ENCODE measurements around the gene ALDH4A1. TPM values are rescaled to one million over a fixed set of nuclear protein-coding genes. Genes with fewer than 3 reads are reported as not detected.
A peak's percentile ranks its signal among the peaks of the same experiment; 100 is the strongest.

The ALDH4A1 gene
- total RNA-seq, 2 experiments from 2014 or later = 3.3 to 3.7 TPM

GRCh38 chr1:18884419-18884717 lies 18.0 kb downstream of the ALDH4A1 start:
- no peak overlapping the region for H3K27ac Mint-ChIP-seq
- H3K36me3 Mint-ChIP-seq (ENCODE audit: low read depth) = no peaks in the 10 kb centered on the region
- H3K4me1 Mint-ChIP-seq = no peaks in the 10 kb centered on the region
- no peaks in the 10 kb centered on the region for H3K27me3 Mint-ChIP-seq
- no peak for DNase-seq
- ChIA-PET POLR2A (no interaction called here), CTCF (interaction anchor here (0.8 to 2.1 kb wide), 19 partner anchors 9 to 356 kb away, joined by 3 to 16 read pairs (median 7); partner anchors contain the start of gene ALDH4A1)
- H3K4me3 Mint-ChIP-seq = no peak overlapping the region
- no peaks in the 10 kb centered on the region for H3K9me3 Mint-ChIP-seq

GRCh38 chr1:18883636-18884418 lies 18.5 kb downstream of the ALDH4A1 start:
- Mint-ChIP-seq H3K9me3 (no peaks in the 10 kb centered on the region), H3K4me1 (no peaks in the 10 kb centered on the region), H3K4me3 (no peak overlapping the region), H3K36me3 (ENCODE audit: low read depth) (no peaks in the 10 kb centered on the region), H3K27me3 (no peaks in the 10 kb centered on the region), H3K27ac (no peak overlapping the region)
- peak; percentile 72 for DNase-seq
- CTCF ChIA-PET = interaction anchor here (0.8 to 2.1 kb wide), 18 partner anchors 9 to 357 kb away, joined by 3 to 16 read pairs (median 7); partner anchors contain the start of gene ALDH4A1
- POLR2A ChIA-PET = no interaction called here

DNA sequence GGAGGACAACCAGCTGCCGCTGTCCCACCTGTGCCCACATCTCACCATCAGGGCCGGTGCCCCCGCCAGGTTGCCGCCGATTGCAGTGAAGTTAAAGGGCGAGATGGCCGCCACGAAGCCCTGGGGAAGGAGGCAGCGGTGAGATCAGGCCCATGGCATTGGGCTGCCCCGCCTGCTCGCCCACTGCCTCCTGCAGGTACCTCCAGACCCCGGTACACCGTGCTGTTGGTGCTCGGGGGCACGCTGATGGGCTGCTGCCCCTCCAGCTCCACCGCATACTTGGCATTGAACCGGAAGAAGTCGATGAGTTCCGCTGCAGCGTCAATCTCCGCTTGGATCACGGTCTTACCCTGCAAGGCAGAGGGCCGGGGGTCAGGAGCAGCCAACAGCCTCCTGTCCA lies 19.3 kb downstream of the ALDH4A1 start:
- Mint-ChIP-seq H3K27ac (no peak overlapping the region), H3K36me3 (ENCODE audit: low read depth) (no peaks in the 10 kb centered on the region), H3K4me1 (no peaks in the 10 kb centered on the region), H3K27me3 (no peaks in the 10 kb centered on the region), H3K4me3 (no peak overlapping the region), H3K9me3 (no peaks in the 10 kb centered on the region)
- DNase-seq = no peak
- POLR2A ChIA-PET = no interaction called here
- CTCF ChIA-PET = interaction anchor here (1.6 to 2.1 kb wide), 5 partner anchors 10 to 358 kb away, joined by 5 to 14 read pairs (median 8); no protein-coding TSS in a partner anchor

GRCh38 chr1:18882486-18882885 lies 19.9 kb downstream of the ALDH4A1 start:
- Mint-ChIP-seq H3K9me3 (no peaks in the 10 kb centered on the region), H3K4me3 (no peak overlapping the region), H3K36me3 (ENCODE audit: low read depth) (no peaks in the 10 kb centered on the region), H3K4me1 (no peaks in the 10 kb centered on the region), H3K27ac (no peak overlapping the region), H3K27me3 (no peaks in the 10 kb centered on the region)
- POLR2A ChIA-PET = no interaction called here
- no peak for DNase-seq
- CTCF ChIA-PET = interaction anchor here (1.6 kb wide), 1 partner anchor 237 kb away, joined by 5 read pairs; no protein-coding TSS in a partner anchor

DNA sequence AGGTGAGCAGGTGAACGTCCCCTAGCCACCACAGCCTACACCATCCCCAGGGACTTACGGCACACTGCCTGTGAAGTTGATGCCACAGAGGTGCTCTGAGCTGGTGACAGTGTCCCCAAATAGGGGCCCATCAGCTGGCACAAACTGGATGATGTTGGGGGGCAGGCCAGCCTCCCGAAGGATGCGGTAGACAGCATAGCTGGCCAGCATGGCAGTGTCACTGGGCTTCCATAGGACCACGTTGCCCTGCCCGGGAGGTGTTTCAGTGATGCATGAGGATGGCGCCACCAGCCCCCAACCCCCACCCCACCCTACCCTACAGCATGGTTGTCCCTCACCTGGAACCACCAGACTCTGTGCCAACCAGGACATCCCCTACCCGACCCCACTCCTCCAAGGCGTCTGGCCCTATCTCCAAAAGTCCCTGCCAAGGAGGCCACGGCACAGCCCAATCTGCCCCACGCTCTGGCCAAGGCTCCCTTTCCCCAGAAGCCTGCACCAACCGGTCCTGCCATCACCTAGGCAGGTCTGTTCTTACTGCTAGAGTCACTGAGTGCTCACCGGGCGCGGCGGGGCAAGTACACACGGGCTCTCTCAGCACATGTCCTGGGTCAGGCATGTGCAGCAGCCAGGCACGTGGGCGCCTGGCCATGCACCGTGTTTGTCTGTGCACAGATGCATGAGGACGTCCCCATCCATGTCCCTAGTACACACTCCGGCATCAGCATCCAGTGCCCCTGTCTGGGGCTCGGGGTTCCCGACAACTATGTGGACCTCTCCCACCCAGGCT lies 20.5 kb downstream of the ALDH4A1 start:
- Mint-ChIP-seq H3K9me3 (no peaks in the 10 kb centered on the region), H3K36me3 (ENCODE audit: low read depth) (no peaks in the 10 kb centered on the region), H3K27me3 (no peaks in the 10 kb centered on the region), H3K4me1 (no peaks in the 10 kb centered on the region), H3K4me3 (no peak overlapping the region), H3K27ac (no peak overlapping the region)
- ChIA-PET POLR2A (no interaction called here), CTCF (no interaction called here)
- no peak for DNase-seq

GRCh38 chr1:18881164-18881563 lies 21.2 kb downstream of the ALDH4A1 start:
- no peak overlapping the region for H3K27ac Mint-ChIP-seq
- no peak overlapping the region for H3K4me3 Mint-ChIP-seq
- H3K36me3 Mint-ChIP-seq (ENCODE audit: low read depth) = no peaks in the 10 kb centered on the region
- H3K27me3 Mint-ChIP-seq = no peaks in the 10 kb centered on the region
- CTCF ChIA-PET = no interaction called here
- H3K4me1 Mint-ChIP-seq = no peaks in the 10 kb centered on the region
- DNase-seq = no peak
- H3K9me3 Mint-ChIP-seq = no peaks in the 10 kb centered on the region
- POLR2A ChIA-PET = no interaction called here

- POLR2A ChIA-PET = no interaction called here
- H3K4me1 Mint-ChIP-seq = no peaks in the 10 kb centered on the region
- CTCF ChIA-PET = no interaction called here
- H3K9me3 Mint-ChIP-seq = no peaks in the 10 kb centered on the region
- H3K36me3 Mint-ChIP-seq (ENCODE audit: low read depth) = no peaks in the 10 kb centered on the region
- H3K27ac Mint-ChIP-seq = no peak overlapping the region
- H3K27me3 Mint-ChIP-seq = no peaks in the 10 kb centered on the region
- DNase-seq = no peak
- H3K4me3 Mint-ChIP-seq = no peak overlapping the region
Measured at GRCh38 chr1:18880585-18880984, 21.8 kb downstream of the ALDH4A1 start.

DNA sequence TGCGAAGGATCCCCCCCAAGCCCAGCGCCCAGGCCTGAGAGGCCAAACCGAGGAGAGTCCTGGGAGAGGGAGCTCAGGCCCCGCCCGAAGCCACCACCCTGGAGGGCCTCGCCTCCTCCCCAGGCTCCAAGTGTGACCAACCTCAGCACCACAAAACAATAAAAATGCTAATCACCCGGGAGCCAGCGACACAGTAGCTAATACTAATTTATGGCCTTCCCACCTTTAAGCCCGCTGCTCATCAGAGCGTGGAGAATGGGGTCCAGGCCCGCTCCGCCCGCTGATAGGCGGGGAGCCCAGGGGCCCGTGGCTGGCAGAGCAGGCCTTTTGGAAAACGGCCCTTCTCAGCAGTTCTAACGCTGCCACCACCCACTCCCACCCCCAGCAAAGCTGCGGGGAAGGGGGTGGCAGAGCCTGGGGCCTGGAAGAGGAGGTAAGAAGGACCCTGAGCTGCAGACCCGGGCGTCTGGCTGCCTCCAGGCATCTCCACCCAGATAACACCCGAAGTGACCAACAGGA lies 22.5 kb downstream of the ALDH4A1 start:
- ChIA-PET POLR2A (no interaction called here), CTCF (no interaction called here)
- H3K4me3 Mint-ChIP-seq = no peak overlapping the region
- DNase-seq = no peak
- H3K27ac Mint-ChIP-seq = no peak overlapping the region
- H3K4me1 Mint-ChIP-seq = no peaks in the 10 kb centered on the region
- H3K36me3 Mint-ChIP-seq (ENCODE audit: low read depth) = no peaks in the 10 kb centered on the region
- no peaks in the 10 kb centered on the region for H3K9me3 Mint-ChIP-seq
- H3K27me3 Mint-ChIP-seq = no peaks in the 10 kb centered on the region

- no peak overlapping the region for H3K4me3 Mint-ChIP-seq
- no peak overlapping the region for H3K27ac Mint-ChIP-seq
- H3K4me1 Mint-ChIP-seq = no peaks in the 10 kb centered on the region
- POLR2A ChIA-PET = no interaction called here
- no peaks in the 10 kb centered on the region for H3K27me3 Mint-ChIP-seq
- CTCF ChIA-PET = no interaction called here
- H3K36me3 Mint-ChIP-seq (ENCODE audit: low read depth) = no peaks in the 10 kb centered on the region
- no peak for DNase-seq
- no peaks in the 10 kb centered on the region for H3K9me3 Mint-ChIP-seq
Measured at GRCh38 chr1:18879215-18879790, 23.1 kb downstream of the ALDH4A1 start.

DNA sequence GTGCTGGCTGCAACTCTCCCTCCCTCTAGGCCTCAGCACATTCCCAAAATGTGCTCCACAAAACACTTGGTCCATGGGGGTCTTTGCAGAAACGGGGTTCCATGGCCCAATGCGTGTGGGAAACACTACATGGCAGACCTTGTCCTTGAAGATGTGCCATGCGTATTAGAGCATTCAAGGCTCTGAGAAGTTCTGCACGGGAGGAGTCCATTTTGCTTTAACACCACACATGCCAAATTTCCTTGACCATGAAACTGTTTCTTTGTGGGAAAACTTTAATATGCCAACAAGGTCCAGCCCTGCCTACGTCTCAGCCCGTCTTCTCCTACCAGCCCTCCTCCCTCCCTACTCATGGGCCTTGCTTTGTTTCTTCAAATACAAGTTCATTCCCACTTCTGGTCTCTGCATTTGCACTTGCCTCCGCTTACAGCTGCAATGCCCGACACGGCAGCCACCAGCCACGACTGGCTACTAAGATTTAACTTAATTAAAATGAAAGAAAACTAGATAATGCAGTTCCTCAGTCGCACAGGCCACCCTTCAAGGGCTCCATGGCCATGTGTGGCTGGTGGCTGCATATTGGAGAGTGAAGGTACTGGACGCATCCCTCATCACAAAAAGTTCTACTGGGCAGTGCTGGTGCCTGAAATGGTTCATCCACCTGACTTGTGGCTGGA lies 23.7 kb downstream of the ALDH4A1 start:
- H3K4me1 Mint-ChIP-seq = no peaks in the 10 kb centered on the region
- no peak for DNase-seq
- no peaks in the 10 kb centered on the region for H3K36me3 Mint-ChIP-seq (ENCODE audit: low read depth)
- no peaks in the 10 kb centered on the region for H3K27me3 Mint-ChIP-seq
- no peaks in the 10 kb centered on the region for H3K9me3 Mint-ChIP-seq
- H3K4me3 Mint-ChIP-seq = no peak overlapping the region
- CTCF ChIA-PET = no interaction called here
- POLR2A ChIA-PET = no interaction called here
- H3K27ac Mint-ChIP-seq = no peak overlapping the region

DNA sequence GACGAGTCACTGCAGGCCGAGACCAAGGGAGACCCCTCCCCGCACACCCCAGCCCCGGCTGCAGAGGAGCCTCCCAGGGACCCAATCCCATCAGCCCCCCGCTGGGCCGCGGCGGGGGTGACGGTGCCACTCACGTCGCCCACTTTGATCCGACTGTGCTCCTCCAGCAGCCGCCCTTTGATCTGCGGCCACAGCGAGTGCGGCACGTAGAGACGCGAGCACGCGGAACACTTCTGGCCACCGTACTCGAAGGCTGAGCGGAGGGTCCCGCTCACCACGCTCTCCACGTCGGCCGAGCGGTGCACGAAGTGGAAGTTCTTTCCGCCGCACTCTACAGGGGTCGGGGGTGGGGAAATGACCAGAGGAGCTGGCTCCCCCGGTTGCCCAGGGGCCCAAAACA lies 25.1 kb downstream of the ALDH4A1 start:
- Mint-ChIP-seq H3K27ac (no peak overlapping the region), H3K27me3 (no peaks in the 10 kb centered on the region), H3K4me1 (no peaks in the 10 kb centered on the region), H3K9me3 (no peaks in the 10 kb centered on the region), H3K36me3 (ENCODE audit: low read depth) (no peaks in the 10 kb centered on the region), H3K4me3 (no peak overlapping the region)
- ChIA-PET CTCF (no interaction called here), POLR2A (no interaction called here)
- no peak for DNase-seq

- no peaks in the 10 kb centered on the region for H3K4me1 Mint-ChIP-seq
- ChIA-PET POLR2A (no interaction called here), CTCF (interaction anchor here (0.9 to 1.4 kb wide), 5 partner anchors 13 to 313 kb away, joined by 3 to 5 read pairs (median 3); no protein-coding TSS in a partner anchor)
- H3K9me3 Mint-ChIP-seq = no peaks in the 10 kb centered on the region
- DNase-seq = no peak
- no peak overlapping the region for H3K27ac Mint-ChIP-seq
- H3K27me3 Mint-ChIP-seq = no peaks in the 10 kb centered on the region
- H3K4me3 Mint-ChIP-seq = no peak overlapping the region
- no peaks in the 10 kb centered on the region for H3K36me3 Mint-ChIP-seq (ENCODE audit: low read depth)
Measured at GRCh38 chr1:18876210-18876609, 26.1 kb downstream of the ALDH4A1 start.

DNA sequence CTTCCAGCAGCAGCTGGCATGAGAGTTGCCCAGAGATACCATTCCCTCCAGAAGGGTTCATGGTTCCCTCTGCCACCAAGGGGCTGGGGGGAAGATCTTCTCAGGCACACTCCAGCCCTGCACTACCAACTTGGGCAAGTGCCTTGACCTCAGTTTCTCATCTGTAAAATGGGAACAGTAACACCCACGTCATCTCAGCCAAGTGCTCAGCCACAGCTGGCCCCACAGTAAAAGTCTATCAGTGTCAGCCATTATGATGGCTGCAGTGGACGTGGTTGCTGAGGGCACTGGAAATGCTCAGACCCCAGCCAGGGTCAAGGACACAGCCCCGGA lies 26.6 kb downstream of the ALDH4A1 start:
- no peak overlapping the region for H3K27ac Mint-ChIP-seq
- no peak overlapping the region for H3K4me3 Mint-ChIP-seq
- H3K36me3 Mint-ChIP-seq (ENCODE audit: low read depth) = no peaks in the 10 kb centered on the region
- POLR2A ChIA-PET = no interaction called here
- CTCF ChIA-PET = interaction anchor here (0.6 to 2.6 kb wide), 17 partner anchors 9 to 787 kb away, joined by 3 to 16 read pairs (median 3); no protein-coding TSS in a partner anchor
- no peaks in the 10 kb centered on the region for H3K9me3 Mint-ChIP-seq
- H3K4me1 Mint-ChIP-seq = no peaks in the 10 kb centered on the region
- no peaks in the 10 kb centered on the region for H3K27me3 Mint-ChIP-seq
- no peak for DNase-seq
